LNCaP clone FGC (cell line): ENCODE results near the gene IMPG2.

Source experiments
- DNase-seq: peaks from one replicate; pipeline ENCODE4 v3.0.0-alpha.2; 2011; ENCODE audit warnings: low read depth
- H3K4me3 ChIP-seq: 2 replicates; pipeline ENCODE4 v1.5.1; 2011; ENCODE audit warnings: mild to moderate bottlenecking, low read depth, low read length, control low read depth
- CTCF ChIP-seq: IDR thresholded peaks from 2 replicates; pipeline ENCODE4 v1.5.1; 2012; ENCODE audit warnings: mild to moderate bottlenecking; ENCODE audit not compliant: control insufficient read depth, insufficient read depth; ENCODE audit errors: extremely low read depth

Gene IMPG2

GRCh38 chr3:101228441-101228840 lies 91.9 kb downstream of the IMPG2 start:
- TF ChIP-seq CTCF = no peak
- H3K4me3 ChIP-seq = no peak overlapping the region
- DNase-seq = no peak

- no peak for DNase-seq
- no peak overlapping the region for H3K4me3 ChIP-seq
- no peak for TF ChIP-seq CTCF
Observed at GRCh38 chr3:101224739-101225138, 95.6 kb downstream of the IMPG2 start.

- H3K4me3 ChIP-seq = no peak overlapping the region
- TF ChIP-seq CTCF = no peak
- DNase-seq = no peak
Observed at GRCh38 chr3:101223016-101223415, 97.4 kb downstream of the IMPG2 start.

GRCh38 chr3:101219842-101220560 lies 100.4 kb downstream of the IMPG2 start:
- no peak overlapping the region for H3K4me3 ChIP-seq
- no peak for DNase-seq
- no peak for TF ChIP-seq CTCF

GRCh38 chr3:101217472-101218245 lies 102.7 kb downstream of the IMPG2 start:
- H3K4me3 ChIP-seq = no peak overlapping the region
- DNase-seq = no peak
- TF ChIP-seq CTCF = no peak

GRCh38 chr3:101216710-101217465 lies 103.5 kb downstream of the IMPG2 start:
- no peak overlapping the region for H3K4me3 ChIP-seq
- no peak for TF ChIP-seq CTCF
- no peak for DNase-seq
